H1 (cell line): Measurements from ENCODE around the gene LONRF2. TPM values are rescaled to one million over a fixed set of nuclear protein-coding genes. Genes with fewer than 3 reads are reported as not detected.

Experiments
- BACH1 ChIP-seq: IDR thresholded peaks from 2 replicates; pipeline ENCODE4 v1.6.1; 2012; ENCODE audit warnings: low read length, improper control_type of control experiment
- polyA plus RNA-seq, 7 experiments: library from polyadenylated mRNA; depleted of rRNA in 3 of 7; stranded (reverse) in 5 of 7; unstranded in 2 of 7; fragments of >200 nt in 5 of 7; fragments of 200-250 nt in 2 of 7; gene quantifications; 1 replicate in 5 of 7; 2 replicates in 1 of 7; 4 replicates in 1 of 7; pipeline versions ENCODE4 v1.2.1 to v1.2.3, GENCODE V29; 2011 to 2013; ENCODE audit warnings: missing spikeins in 2 of 7, mixed read lengths in 2 of 7
- total RNA-seq: library from RNA; stranded (reverse); fragmentation: NEBNext Ultra II Directional; extraction: Animal tissue kit (Norgen Biotek cat#: 25700); gene quantifications from 2 replicates; pipeline ENCODE4 v1.2.1, GENCODE V29; 2021

The LONRF2 gene
- total and polyA plus RNA-seq, 2 of the 8 experiments (the other 6 are each of a cell fraction or from before 2014, with no cell fraction given), result 0.24 to 0.74 TPM

DNA sequence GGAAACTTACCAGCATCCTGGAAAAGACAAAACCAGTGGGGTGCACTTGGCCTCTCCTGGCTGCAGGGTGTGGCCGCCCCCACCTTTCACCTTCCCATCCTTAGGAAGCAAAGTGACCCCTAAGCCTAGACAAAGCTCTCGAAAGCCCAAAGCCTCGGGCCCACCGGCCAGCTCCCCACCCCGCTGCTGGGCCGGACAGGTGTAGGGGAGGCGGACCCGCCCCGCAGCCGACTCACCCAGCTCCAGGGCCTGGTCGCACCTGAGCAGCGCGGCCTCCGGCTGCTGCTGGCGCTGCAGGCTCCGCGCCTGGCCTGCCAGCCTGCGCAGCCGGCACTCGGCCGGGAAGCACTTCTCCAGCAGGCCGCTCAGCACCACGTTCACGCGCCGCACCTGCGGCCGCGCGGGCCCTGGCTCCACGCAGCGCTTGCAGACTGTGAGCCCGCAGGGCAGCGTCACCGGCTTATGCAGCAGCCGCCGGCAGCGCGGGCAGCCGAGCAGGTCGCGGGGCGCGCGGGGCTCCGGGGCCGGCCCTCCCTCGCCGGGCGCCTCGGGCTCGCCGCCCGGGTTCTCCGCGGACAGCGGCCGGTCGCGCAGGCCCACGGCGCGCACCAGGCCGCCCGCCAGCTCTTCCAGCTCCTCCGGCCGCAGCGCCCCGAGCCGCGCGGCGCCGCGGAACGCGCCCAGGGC lies 979 bp downstream of the LONRF2 start (continued):
- TF ChIP-seq BACH1, result 0 out of 2 replicates have a peak, but pooled peaks have one; percentile 12
